Vagina (tissue), 2 donors: ENCODE measurements around the gene HSPA8. TPM values are rescaled to one million over a fixed set of nuclear protein-coding genes. Genes with fewer than 3 reads are reported as not detected.

Source experiments
- DNase-seq, 2 donors: peaks; one replicate each; pipeline ENCODE4 v3.0.0-alpha.2; 2017; ENCODE audit errors: extremely low spot score in 2 of 2
- H3K27ac ChIP-seq: fragments of 200-600 bp; sonication (generic); one replicate; pipeline ENCODE4 v1.5.1; 2019
- H3K27me3 ChIP-seq: fragments of 200-600 bp; sonication (generic); one replicate; pipeline ENCODE4 v1.5.1; 2019
- H3K36me3 ChIP-seq, 2 donors: fragments of 200-600 bp; sonication (generic); one replicate each; pipeline ENCODE4 v1.5.1; 2017 to 2019
- H3K4me1 ChIP-seq: fragments of 200-600 bp; sonication (generic); one replicate; pipeline ENCODE4 v1.5.1; 2019
- H3K4me3 ChIP-seq, 2 donors: fragments of 200-600 bp; sonication (generic); 1 replicate in 1 of 2; 2 replicates in 1 of 2; pipeline ENCODE4 v1.5.1; 2016 to 2019
- H3K9me3 ChIP-seq: fragments of 200-600 bp; sonication (generic); one replicate; pipeline ENCODE4 v1.5.1; 2019
- POLR2A ChIP-seq, 2 donors: fragments of 450-650 bp; IDR thresholded peaks; one replicate each; pipeline ENCODE4 v1.6.1; 2017; ENCODE audit warnings: antibody characterized with exemption in 2 of 2, mild to moderate bottlenecking in 2 of 2, moderate library complexity in 2 of 2
- POLR2AphosphoS5 ChIP-seq, 2 donors: sonication (generic); formaldehyde crosslinking; IDR thresholded peaks; one replicate each; pipeline ENCODE4 v1.9.0; 2017; ENCODE audit warnings: antibody characterized with exemption in 2 of 2, mild to moderate bottlenecking in 2 of 2, low read depth in 1 of 2; ENCODE audit not compliant: insufficient read depth in 1 of 2
- intact Hi-C: fragments of 100-400 bp; cut with DNase I; formaldehyde crosslinking; loops from one replicate; pipeline ENCODE4 v1.15.1; 2023
- total RNA-seq: library from RNA; depleted of rRNA; stranded (reverse); fragments of >200 nt; gene quantifications from one replicate; pipeline ENCODE4 v1.2.3, GENCODE V29; 2016
- TF ChIP-seq, protein P1 (sequence below), 3 experiments: fragments of 450-650 bp in 2 of 3; fragments of 200-600 bp in 1 of 3; sonication (generic) in 1 of 3; IDR thresholded peaks; one replicate each; pipeline ENCODE4 v1.5.1; 2017 to 2019; ENCODE audit warnings: antibody characterized with exemption in 3 of 3, mild to moderate bottlenecking in 2 of 3, moderate library complexity in 2 of 3

Gene HSPA8
- total RNA-seq, 1 donor from 2014 or later = 584 TPM

DNA sequence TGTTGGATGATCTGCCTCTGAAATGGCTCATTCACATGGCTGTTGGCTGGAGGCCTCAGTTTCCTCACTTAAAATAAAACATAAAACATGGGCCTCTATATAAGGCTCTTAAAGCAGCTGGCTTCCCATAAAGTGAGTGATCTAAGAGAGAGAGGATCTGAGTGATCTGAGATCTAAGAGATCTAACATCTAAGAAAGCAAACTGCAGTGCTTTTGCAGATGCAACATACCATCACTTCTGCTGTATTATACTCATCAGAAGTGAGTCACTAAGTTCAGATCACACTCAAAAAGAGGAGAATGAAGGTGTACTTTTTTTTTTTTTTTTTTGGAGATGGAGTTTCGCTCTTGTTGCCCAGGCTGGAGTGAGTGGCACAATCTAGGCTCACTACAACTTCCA, 18.1 kb upstream of the HSPA8 start:
- Histone ChIP-seq H3K36me3 (no peaks in the 10 kb centered on the region), H3K27me3 (no peaks in the 10 kb centered on the region), H3K27ac (no peak overlapping the region), H3K4me1 (peaks cover 7% of the 10 kb centered on the region), H3K4me3 (no peak overlapping the region), H3K9me3 (no peaks in the 10 kb centered on the region)
- intact Hi-C loops = no loop called here
- TF ChIP-seq, protein P1, sequence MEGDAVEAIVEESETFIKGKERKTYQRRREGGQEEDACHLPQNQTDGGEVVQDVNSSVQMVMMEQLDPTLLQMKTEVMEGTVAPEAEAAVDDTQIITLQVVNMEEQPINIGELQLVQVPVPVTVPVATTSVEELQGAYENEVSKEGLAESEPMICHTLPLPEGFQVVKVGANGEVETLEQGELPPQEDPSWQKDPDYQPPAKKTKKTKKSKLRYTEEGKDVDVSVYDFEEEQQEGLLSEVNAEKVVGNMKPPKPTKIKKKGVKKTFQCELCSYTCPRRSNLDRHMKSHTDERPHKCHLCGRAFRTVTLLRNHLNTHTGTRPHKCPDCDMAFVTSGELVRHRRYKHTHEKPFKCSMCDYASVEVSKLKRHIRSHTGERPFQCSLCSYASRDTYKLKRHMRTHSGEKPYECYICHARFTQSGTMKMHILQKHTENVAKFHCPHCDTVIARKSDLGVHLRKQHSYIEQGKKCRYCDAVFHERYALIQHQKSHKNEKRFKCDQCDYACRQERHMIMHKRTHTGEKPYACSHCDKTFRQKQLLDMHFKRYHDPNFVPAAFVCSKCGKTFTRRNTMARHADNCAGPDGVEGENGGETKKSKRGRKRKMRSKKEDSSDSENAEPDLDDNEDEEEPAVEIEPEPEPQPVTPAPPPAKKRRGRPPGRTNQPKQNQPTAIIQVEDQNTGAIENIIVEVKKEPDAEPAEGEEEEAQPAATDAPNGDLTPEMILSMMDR (IDR thresholded peaks at IDR 0.05) = no peak
- no peak for TF ChIP-seq POLR2A (IDR thresholded peaks at IDR 0.05)
- no peak for TF ChIP-seq POLR2AphosphoS5 (IDR thresholded peaks at IDR 0.05; ENCODE audit: insufficient read depth in 1 of 2, low read depth in 1 of 2)
- no peak for DNase-seq

DNA sequence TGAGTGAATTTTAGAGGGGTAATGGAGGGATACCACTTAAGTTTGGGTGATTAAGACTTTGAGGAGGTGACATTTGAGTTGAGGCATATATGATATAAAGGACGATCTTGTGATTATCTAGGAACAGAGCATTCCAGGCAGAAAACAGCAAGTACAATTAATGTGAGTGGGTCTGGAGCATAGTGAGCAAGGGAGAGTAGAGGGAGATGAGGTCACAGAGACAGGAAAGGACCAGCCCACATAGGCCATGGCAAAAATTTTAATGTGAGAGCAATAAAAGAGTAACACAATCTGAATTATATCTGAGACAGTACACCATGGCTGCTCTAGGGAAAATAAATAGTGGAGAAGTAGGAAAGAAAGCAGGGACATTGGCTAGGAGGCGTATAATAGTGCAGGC, 14.5 kb upstream of the HSPA8 start:
- intact Hi-C loops = no loop called here
- Histone ChIP-seq H3K9me3 (no peaks in the 10 kb centered on the region), H3K36me3 (no peaks in the 10 kb centered on the region), H3K4me1 (no peaks in the 10 kb centered on the region), H3K4me3 (no peak overlapping the region), H3K27ac (no peak overlapping the region), H3K27me3 (no peaks in the 10 kb centered on the region)
- TF ChIP-seq POLR2AphosphoS5 (IDR thresholded peaks at IDR 0.05; ENCODE audit: insufficient read depth in 1 of 2, low read depth in 1 of 2) = no peak
- TF ChIP-seq, protein P1 (IDR thresholded peaks at IDR 0.05) = no peak
- TF ChIP-seq POLR2A (IDR thresholded peaks at IDR 0.05) = no peak
- DNase-seq = no peak

DNA sequence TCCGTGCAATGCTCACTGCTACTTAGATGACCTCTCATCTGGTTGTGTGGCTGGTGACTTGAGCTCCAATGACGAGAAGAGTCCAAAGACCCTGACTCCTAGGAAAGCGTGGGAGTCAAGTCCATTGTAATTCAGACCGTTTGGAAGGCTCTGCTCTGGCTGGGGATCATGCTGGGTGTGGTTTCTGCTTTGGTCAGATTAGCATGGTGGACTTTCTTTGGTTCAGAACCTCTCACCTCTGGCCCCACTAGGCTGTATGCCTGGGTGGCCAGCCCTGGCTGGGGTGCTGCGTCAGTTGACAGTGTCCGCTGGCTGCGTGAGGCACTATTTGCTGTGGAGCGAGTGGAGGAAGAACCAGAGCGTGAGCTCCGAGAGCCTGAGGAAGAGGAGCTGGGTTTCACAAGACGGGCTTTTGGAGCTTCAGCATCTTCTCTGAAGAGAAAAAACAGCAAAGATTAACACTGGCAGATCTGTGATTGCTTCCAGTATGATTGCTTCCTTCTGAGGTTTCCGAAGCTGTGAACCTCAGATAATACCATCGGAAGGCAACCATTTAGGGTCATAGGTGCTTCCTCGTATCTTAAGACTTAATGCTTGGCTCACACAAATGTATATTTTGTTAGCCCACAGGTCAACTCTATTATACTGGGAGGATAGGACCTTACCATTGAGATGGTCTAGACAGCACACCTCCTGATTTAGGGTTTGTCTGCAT, 11.6 kb upstream of the HSPA8 start:
- Histone ChIP-seq H3K4me1 (peaks cover 11% of the 10 kb centered on the region), H3K9me3 (no peaks in the 10 kb centered on the region), H3K27ac (no peak overlapping the region), H3K27me3 (no peaks in the 10 kb centered on the region), H3K4me3 (no peak overlapping the region), H3K36me3 (no peaks in the 10 kb centered on the region)
- intact Hi-C loops = loop anchor here (5.0 kb wide), 1 partner anchor 1876 kb away; no protein-coding TSS in a partner anchor
- DNase-seq = no peak
- TF ChIP-seq, protein P1 (IDR thresholded peaks at IDR 0.05) = no peak

DNA sequence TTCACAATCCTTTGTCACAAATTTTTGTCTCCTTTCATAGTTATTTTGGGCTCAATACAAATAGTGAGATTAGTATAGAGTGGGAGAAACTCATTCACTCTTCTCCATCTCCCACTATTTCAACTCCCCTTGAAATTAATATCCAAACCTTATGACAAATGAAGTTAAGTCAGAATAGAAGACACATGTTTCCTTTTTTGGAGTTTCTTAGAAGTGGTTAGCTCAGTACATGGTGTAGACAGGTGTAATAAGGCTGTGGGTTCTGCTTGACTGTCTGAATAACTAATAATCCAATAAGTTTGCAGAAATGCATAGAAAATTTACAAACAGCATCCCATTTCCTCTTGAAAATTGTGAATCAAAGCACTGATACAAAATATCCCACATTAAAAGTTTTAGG, 10.8 kb upstream of the HSPA8 start:
- Histone ChIP-seq H3K4me1 (peaks cover 11% of the 10 kb centered on the region), H3K27ac (no peak overlapping the region), H3K27me3 (no peaks in the 10 kb centered on the region), H3K36me3 (no peaks in the 10 kb centered on the region), H3K4me3 (no peak overlapping the region), H3K9me3 (no peaks in the 10 kb centered on the region)
- TF ChIP-seq POLR2A (IDR thresholded peaks at IDR 0.05) = no peak
- intact Hi-C loops = loop anchor here (5.0 kb wide), 1 partner anchor 1875 kb away; no protein-coding TSS in a partner anchor
- no peak for DNase-seq

DNA sequence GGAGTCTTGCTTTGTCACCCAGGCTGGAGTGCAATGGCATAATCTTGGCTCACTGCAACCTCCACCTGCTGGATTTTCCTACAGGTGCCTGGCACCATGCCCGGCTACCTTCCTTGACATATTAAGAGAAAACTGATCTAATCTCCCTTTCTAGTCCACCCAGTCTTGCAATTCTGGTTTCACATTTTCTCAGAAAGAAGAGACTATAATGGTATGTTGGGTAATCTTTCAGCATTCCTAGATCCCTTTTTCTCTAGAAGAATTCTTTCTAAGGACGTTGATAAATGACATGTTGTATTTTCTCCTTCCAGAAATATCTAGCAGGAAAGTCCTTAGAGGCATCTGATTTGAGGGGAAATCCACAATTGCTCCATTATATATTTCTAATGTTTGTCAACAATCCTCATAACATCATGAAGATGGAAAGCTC, 10.4 kb upstream of the HSPA8 start:
- DNase-seq = no peak
- Histone ChIP-seq H3K27me3 (no peaks in the 10 kb centered on the region), H3K4me1 (peaks cover 11% of the 10 kb centered on the region), H3K36me3 (no peaks in the 10 kb centered on the region), H3K27ac (no peak overlapping the region), H3K4me3 (no peak overlapping the region), H3K9me3 (no peaks in the 10 kb centered on the region)
- TF ChIP-seq POLR2A (IDR thresholded peaks at IDR 0.05) (no peak), POLR2AphosphoS5 (IDR thresholded peaks at IDR 0.05; ENCODE audit: insufficient read depth in 1 of 2, low read depth in 1 of 2) (no peak)
- TF ChIP-seq, protein P1 (IDR thresholded peaks at IDR 0.05) = no peak
- intact Hi-C loops = loop anchor here (5.0 kb wide), 1 partner anchor 1875 kb away; no protein-coding TSS in a partner anchor
